Posterior cingulate gyrus (tissue), 11 donors: ENCODE results near the gene HDAC9.

Experiments
- DNase-seq, 10 donors: peaks; one replicate each; pipeline versions ENCODE4 v3.0.0 to v3.0.0-alpha.2; 2020 to 2021; ENCODE audit warnings: mixed read lengths in 3 of 10
- intact Hi-C: fragments of 100-400 bp; cut with DNase I; formaldehyde crosslinking; loops from one replicate; pipeline ENCODE4 v1.15.1; 2023

HDAC9 gene

GRCh38 chr7:18815261-18815960 lies 319.9 kb downstream of the HDAC9 start:
- no peak for DNase-seq
- intact Hi-C loops = no loop called here

GRCh38 chr7:18820981-18821380 lies 325.4 kb downstream of the HDAC9 start:
- DNase-seq = no peak

GRCh38 chr7:18821554-18821953 lies 326.0 kb downstream of the HDAC9 start:
- DNase-seq = no peak
- intact Hi-C loops = no loop called here

More at GRCh38 chr7:18820981-18821380, 325.4 kb downstream of the HDAC9 start:
- intact Hi-C loops = no loop called here

- DNase-seq = no peak
- intact Hi-C loops = no loop called here
These were observed 328.6 kb downstream of the HDAC9 start for GRCh38 chr7:18824157-18824556.

GRCh38 chr7:18828260-18828993 lies 332.9 kb downstream of the HDAC9 start:
- intact Hi-C loops = no loop called here
- DNase-seq = no peak

GRCh38 chr7:18828994-18829857 lies 333.7 kb downstream of the HDAC9 start:
- intact Hi-C loops = no loop called here
- no peak for DNase-seq

GRCh38 chr7:18829858-18830285 lies 334.3 kb downstream of the HDAC9 start:
- no peak for DNase-seq
- intact Hi-C loops = no loop called here

- intact Hi-C loops = no loop called here
- no peak for DNase-seq
These were observed 335.9 kb downstream of the HDAC9 start for GRCh38 chr7:18831419-18831818.

GRCh38 chr7:18831943-18832342 lies 336.4 kb downstream of the HDAC9 start:
- no peak for DNase-seq
- intact Hi-C loops = no loop called here

GRCh38 chr7:18834577-18834976 lies 339.0 kb downstream of the HDAC9 start:
- DNase-seq = no peak

GRCh38 chr7:18835001-18835690 lies 339.6 kb downstream of the HDAC9 start:
- intact Hi-C loops = no loop called here
- DNase-seq = no peak

More at GRCh38 chr7:18834577-18834976, 339.0 kb downstream of the HDAC9 start:
- intact Hi-C loops = no loop called here

- intact Hi-C loops = no loop called here
These were observed 348.4 kb downstream of the HDAC9 start for GRCh38 chr7:18843979-18844378.

GRCh38 chr7:18844735-18845134 lies 349.2 kb downstream of the HDAC9 start:
- intact Hi-C loops = no loop called here
- DNase-seq = no peak

More at GRCh38 chr7:18843979-18844378, 348.4 kb downstream of the HDAC9 start:
- DNase-seq = no peak

GRCh38 chr7:18845700-18846099 lies 350.2 kb downstream of the HDAC9 start:
- DNase-seq = no peak
- intact Hi-C loops = no loop called here

GRCh38 chr7:18846765-18847215 lies 351.2 kb downstream of the HDAC9 start:
- no peak for DNase-seq
- intact Hi-C loops = no loop called here

- intact Hi-C loops = no loop called here
- no peak for DNase-seq
These were observed 353.6 kb downstream of the HDAC9 start for GRCh38 chr7:18849130-18849529.

- intact Hi-C loops = no loop called here
- DNase-seq = no peak
These were observed 360.2 kb downstream of the HDAC9 start for GRCh38 chr7:18855796-18856195.

GRCh38 chr7:18858232-18858631 lies 362.7 kb downstream of the HDAC9 start:
- no peak for DNase-seq
- intact Hi-C loops = no loop called here

- DNase-seq = no peak
- intact Hi-C loops = no loop called here
These were observed 363.8 kb downstream of the HDAC9 start for GRCh38 chr7:18859318-18859717.

- DNase-seq = no peak
- intact Hi-C loops = no loop called here
These were observed 364.7 kb downstream of the HDAC9 start for GRCh38 chr7:18860221-18860620.
